Adrenal gland (tissue), 5 donors: ENCODE data around the gene CCDC9.

Experiments used
- POLR2A ChIP-seq, 2 donors: fragments of 450-650 bp; IDR thresholded peaks; one replicate each; pipeline ENCODE4 v1.6.1; 2017; ENCODE audit warnings: antibody characterized with exemption in 2 of 2, mild to moderate bottlenecking in 2 of 2, moderate library complexity in 1 of 2
- TF ChIP-seq, protein P1 (sequence below), 6 experiments: fragments of 450-650 bp in 4 of 6; fragments of 200-600 bp in 2 of 6; sonication (generic) in 1 of 6; IDR thresholded peaks; 1 replicate in 5 of 6; 2 replicates in 1 of 6; pipeline versions ENCODE4 v1.5.1 to v1.8.0; 2016 to 2021; ENCODE audit warnings: antibody characterized with exemption in 6 of 6, mild to moderate bottlenecking in 2 of 6, moderate library complexity in 1 of 6
- donor health status: DM: no; HTN: no; CAD: no.

DNA sequence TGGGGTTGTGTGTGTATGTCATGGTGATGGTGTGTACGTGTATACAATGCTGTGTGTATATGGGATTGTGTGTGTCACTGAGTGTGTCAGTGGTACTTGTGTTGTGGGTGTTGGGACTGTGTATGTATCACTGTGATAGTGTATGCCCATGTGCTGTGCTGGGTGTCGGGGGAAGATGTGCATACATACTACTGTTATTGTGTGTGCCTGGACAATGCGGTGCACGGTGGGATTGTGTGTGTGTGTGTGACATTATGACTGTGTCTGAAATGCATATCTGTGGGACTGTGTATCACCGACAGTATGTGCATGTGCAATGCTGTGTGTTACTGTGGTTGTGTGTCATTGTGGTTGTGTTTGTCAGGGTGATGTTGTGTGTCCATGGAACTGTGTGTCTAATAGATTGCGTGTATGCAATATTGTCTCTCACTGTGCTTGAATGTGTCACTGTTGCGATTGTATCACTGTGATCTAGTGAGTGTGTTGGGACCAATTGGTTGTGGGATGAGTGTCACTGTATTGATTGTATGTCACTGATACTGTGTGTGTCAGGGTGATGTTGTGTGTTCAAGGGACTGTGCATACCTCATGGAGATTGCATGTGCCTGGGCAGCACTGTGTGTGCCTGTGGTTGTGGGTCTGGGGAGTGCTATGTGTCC lies 14.3 kb upstream of the CCDC9 start:
- TF ChIP-seq, protein P1, sequence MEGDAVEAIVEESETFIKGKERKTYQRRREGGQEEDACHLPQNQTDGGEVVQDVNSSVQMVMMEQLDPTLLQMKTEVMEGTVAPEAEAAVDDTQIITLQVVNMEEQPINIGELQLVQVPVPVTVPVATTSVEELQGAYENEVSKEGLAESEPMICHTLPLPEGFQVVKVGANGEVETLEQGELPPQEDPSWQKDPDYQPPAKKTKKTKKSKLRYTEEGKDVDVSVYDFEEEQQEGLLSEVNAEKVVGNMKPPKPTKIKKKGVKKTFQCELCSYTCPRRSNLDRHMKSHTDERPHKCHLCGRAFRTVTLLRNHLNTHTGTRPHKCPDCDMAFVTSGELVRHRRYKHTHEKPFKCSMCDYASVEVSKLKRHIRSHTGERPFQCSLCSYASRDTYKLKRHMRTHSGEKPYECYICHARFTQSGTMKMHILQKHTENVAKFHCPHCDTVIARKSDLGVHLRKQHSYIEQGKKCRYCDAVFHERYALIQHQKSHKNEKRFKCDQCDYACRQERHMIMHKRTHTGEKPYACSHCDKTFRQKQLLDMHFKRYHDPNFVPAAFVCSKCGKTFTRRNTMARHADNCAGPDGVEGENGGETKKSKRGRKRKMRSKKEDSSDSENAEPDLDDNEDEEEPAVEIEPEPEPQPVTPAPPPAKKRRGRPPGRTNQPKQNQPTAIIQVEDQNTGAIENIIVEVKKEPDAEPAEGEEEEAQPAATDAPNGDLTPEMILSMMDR (IDR thresholded peaks at IDR 0.05): no peak
- no peak for TF ChIP-seq POLR2A (IDR thresholded peaks at IDR 0.05)
